SU-DHL-6 (cell line): ENCODE measurements around the gene PRKG2.

Source experiments
- EZH2phosphoT487 ChIP-seq: fragments of 200-600 bp; sonication (generic), shearing (Covaris generic); conservative IDR thresholded peaks from 2 replicates; pipeline ENCODE4 v1.6.1; 2018; ENCODE audit warnings: mild to moderate bottlenecking, antibody characterized with exemption, low read length, moderate library complexity, mixed read lengths
- TF ChIP-seq, protein P1 (sequence below): fragments of 200-600 bp; sonication (generic); IDR thresholded peaks from one replicate; pipeline ENCODE4 v1.5.1; 2017; ENCODE audit warnings: antibody characterized with exemption, mild to moderate bottlenecking, low read length, moderate library complexity; ENCODE audit not compliant: insufficient read depth, poor library complexity, severe bottlenecking

DNA sequence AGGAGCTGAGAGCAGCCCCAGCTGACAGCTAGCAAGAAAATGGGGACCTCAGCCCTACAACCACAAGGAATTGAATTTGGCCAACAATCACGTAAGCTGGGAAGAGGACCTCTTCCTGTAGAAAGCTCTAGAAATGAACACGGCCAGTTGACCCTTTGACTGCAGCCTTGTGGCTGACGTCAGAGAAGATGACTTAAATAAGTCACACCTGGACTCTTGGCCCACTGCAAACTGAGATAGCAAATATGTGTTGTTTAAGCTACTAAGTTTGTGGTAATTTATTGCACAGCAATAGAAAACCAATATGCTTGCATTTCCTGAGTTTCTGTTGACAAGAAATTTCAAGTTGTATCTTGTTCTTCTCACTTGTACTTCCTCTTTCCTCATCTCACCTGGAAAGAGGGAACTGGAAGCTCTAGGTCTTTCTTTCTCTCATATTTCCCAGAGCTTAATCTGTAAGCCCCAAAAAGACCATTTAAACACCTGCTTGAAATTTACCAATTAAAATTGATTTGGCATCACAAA, 18.8 kb downstream of the PRKG2 start:
- TF ChIP-seq, protein P1, sequence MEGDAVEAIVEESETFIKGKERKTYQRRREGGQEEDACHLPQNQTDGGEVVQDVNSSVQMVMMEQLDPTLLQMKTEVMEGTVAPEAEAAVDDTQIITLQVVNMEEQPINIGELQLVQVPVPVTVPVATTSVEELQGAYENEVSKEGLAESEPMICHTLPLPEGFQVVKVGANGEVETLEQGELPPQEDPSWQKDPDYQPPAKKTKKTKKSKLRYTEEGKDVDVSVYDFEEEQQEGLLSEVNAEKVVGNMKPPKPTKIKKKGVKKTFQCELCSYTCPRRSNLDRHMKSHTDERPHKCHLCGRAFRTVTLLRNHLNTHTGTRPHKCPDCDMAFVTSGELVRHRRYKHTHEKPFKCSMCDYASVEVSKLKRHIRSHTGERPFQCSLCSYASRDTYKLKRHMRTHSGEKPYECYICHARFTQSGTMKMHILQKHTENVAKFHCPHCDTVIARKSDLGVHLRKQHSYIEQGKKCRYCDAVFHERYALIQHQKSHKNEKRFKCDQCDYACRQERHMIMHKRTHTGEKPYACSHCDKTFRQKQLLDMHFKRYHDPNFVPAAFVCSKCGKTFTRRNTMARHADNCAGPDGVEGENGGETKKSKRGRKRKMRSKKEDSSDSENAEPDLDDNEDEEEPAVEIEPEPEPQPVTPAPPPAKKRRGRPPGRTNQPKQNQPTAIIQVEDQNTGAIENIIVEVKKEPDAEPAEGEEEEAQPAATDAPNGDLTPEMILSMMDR: no peak
- no peak for TF ChIP-seq EZH2phosphoT487
